IMR-90 (cell line): ENCODE results near the gene TOR1A. TPM values are rescaled to one million over a fixed set of nuclear protein-coding genes. Genes with fewer than 3 reads are reported as not detected.
A peak's percentile ranks its signal among the peaks of the same experiment; 100 is the strongest.

Experiments
- ATAC-seq: fragments of 200-7000 bp; cut with Tn5 transposase; 2 replicates; pipeline ENCODE4 v1.9.1; 2020; ENCODE audit warnings: low read depth, mild to moderate bottlenecking, moderate library complexity
- BruUV-seq: library from RNA; stranded (reverse); fragments of 400-500 nt; replicated peaks from 2 replicates; lab custom pipeline; 2021; lab: Mats Ljungman, UMichigan
- CTCF ChIA-PET: fragments of 300-600 bp; formaldehyde crosslinking; extraction: SDS; loops from one replicate; lab custom pipeline; 2021; ENCODE audit warnings: antibody characterized with exemption; lab: Yijun Ruan, JAX
- POLR2A ChIA-PET: fragments of 300-600 bp; sonication (Branson Sonifier 250); formaldehyde crosslinking; loops from one replicate; lab custom pipeline; 2022; ENCODE audit warnings: antibody characterized with exemption; ENCODE audit not compliant: unreplicated experiment; lab: Charles Lee
- DNase-seq: peaks from one replicate; pipeline ENCODE4 v3.0.0; 2013
- H2AFZ ChIP-seq: replicated peaks from 2 replicates; pipeline ENCODE3; 2013; ENCODE audit warnings: low read length, mild to moderate bottlenecking; ENCODE audit not compliant: poor library complexity
- H2AK5ac ChIP-seq: 2 replicates; pipeline ENCODE4 v1.6.1; 2013; ENCODE audit warnings: low read depth, low read length, inconsistent platforms
- H2AK9ac ChIP-seq: replicated peaks from 2 replicates; pipeline ENCODE3; 2013; ENCODE audit warnings: mild to moderate bottlenecking, low read depth, low read length, moderate library complexity; ENCODE audit not compliant: poor library complexity
- H2BK120ac ChIP-seq: 2 replicates; pipeline ENCODE4 v1.6.1; 2013; ENCODE audit warnings: low read depth, low read length, inconsistent platforms
- H2BK15ac ChIP-seq: 3 replicates; pipeline ENCODE4 v1.6.1; 2013; ENCODE audit warnings: low read depth, low read length, inconsistent platforms
- H2BK20ac ChIP-seq: 2 replicates; pipeline ENCODE4 v1.6.1; 2013; ENCODE audit warnings: low read depth, mild to moderate bottlenecking, inconsistent platforms, low read length, moderate library complexity
- H2BK5ac ChIP-seq: 2 replicates; pipeline ENCODE4 v1.6.1; 2013; ENCODE audit warnings: mild to moderate bottlenecking, low read depth, low read length, inconsistent platforms; ENCODE audit not compliant: poor library complexity, severe bottlenecking
- H3K14ac ChIP-seq: replicated peaks from 2 replicates; pipeline ENCODE4 v1.6.1; 2013; ENCODE audit warnings: low read depth, low read length, inconsistent platforms
- H3K18ac ChIP-seq: 2 replicates; pipeline ENCODE4 v1.6.1; 2013; ENCODE audit warnings: low read depth, low read length, control low read depth
- H3K23ac ChIP-seq: 2 replicates; pipeline ENCODE4 v1.6.1; 2013; ENCODE audit warnings: low read depth, low read length, inconsistent platforms
- H3K27ac ChIP-seq: 2 replicates; pipeline ENCODE4 v1.5.1; 2013; ENCODE audit warnings: mild to moderate bottlenecking, control low read depth, low read length; ENCODE audit not compliant: insufficient read depth
- H3K27me3 ChIP-seq: 2 replicates; pipeline ENCODE4 v1.6.1; 2013; ENCODE audit warnings: low read length; ENCODE audit not compliant: control insufficient read depth, insufficient read depth
- H3K36me3 ChIP-seq: 2 replicates; pipeline ENCODE4 v1.6.1; 2013; ENCODE audit warnings: low read length, mixed read lengths; ENCODE audit not compliant: control insufficient read depth, insufficient read depth
- H3K4ac ChIP-seq: 2 replicates; pipeline ENCODE4 v1.6.1; 2013; ENCODE audit warnings: low read depth, low read length, inconsistent platforms
- H3K4me1 ChIP-seq: 2 replicates; pipeline ENCODE4 v1.6.1; 2013; ENCODE audit warnings: low read length, mixed read lengths; ENCODE audit not compliant: control insufficient read depth, insufficient read depth
- H3K4me2 ChIP-seq: 2 replicates; pipeline ENCODE4 v1.6.1; 2013; ENCODE audit warnings: low read depth, mild to moderate bottlenecking, control low read depth, low read length, moderate library complexity
- H3K4me3 ChIP-seq: 2 replicates; pipeline ENCODE4 v1.5.1; 2013; ENCODE audit warnings: low read depth, mild to moderate bottlenecking, control low read depth, low read length, moderate library complexity; ENCODE audit not compliant: insufficient read depth
- H3K56ac ChIP-seq: 2 replicates; pipeline ENCODE4 v1.6.1; 2013; ENCODE audit warnings: low read length, inconsistent platforms; ENCODE audit not compliant: insufficient read depth; ENCODE audit errors: extremely low read depth
- H3K79me1 ChIP-seq, 2 experiments: 2 replicates each; pipeline ENCODE4 v1.6.1; 2013; ENCODE audit warnings: low read length in 2 of 2, inconsistent platforms in 1 of 2, low read depth in 1 of 2
- H3K9ac ChIP-seq: 2 replicates; pipeline ENCODE4 v1.6.1; 2013; ENCODE audit warnings: low read depth, low read length, control low read depth
- H3K9me1 ChIP-seq: 2 replicates; pipeline ENCODE4 v1.6.1; 2013; ENCODE audit warnings: low read length, inconsistent platforms; ENCODE audit not compliant: insufficient read depth
- H3K9me3 ChIP-seq: 2 replicates; pipeline ENCODE4 v1.6.1; 2013; ENCODE audit warnings: low read length; ENCODE audit not compliant: control insufficient read depth, insufficient read depth
- H4K20me1 ChIP-seq: 2 replicates; pipeline ENCODE4 v1.6.1; 2013; ENCODE audit warnings: low read length, inconsistent platforms; ENCODE audit not compliant: insufficient read depth
- H4K5ac ChIP-seq: 2 replicates; pipeline ENCODE4 v1.6.1; 2013; ENCODE audit warnings: mild to moderate bottlenecking, low read depth, low read length, control low read depth
- H4K8ac ChIP-seq, 2 experiments: 2 replicates each; pipeline ENCODE4 v1.6.1; 2013; ENCODE audit warnings: low read depth in 2 of 2, low read length in 2 of 2, control low read depth in 1 of 2, inconsistent platforms in 1 of 2
- H4K91ac ChIP-seq: 2 replicates; pipeline ENCODE4 v1.6.1; 2013; ENCODE audit warnings: low read depth, low read length, inconsistent platforms; ENCODE audit not compliant: insufficient read depth
- CHD1 ChIP-seq: IDR thresholded peaks from 2 replicates; pipeline ENCODE4 v1.6.1; 2012; ENCODE audit warnings: low read depth, low read length, improper control_type of control experiment
- CTCF ChIP-seq: conservative IDR thresholded peaks from 2 replicates; pipeline ENCODE4 v1.5.1; 2012; ENCODE audit warnings: mild to moderate bottlenecking, low read depth, low read length, improper control_type of control experiment
- MAFK ChIP-seq: IDR thresholded peaks from 2 replicates; pipeline ENCODE4 v1.6.1; 2012; ENCODE audit warnings: low read depth, low read length, improper control_type of control experiment
- WGBS, 2 experiments: methylation state at CpG; one replicate each; pipeline versions ENCODE4 v1.1.5 to v1.1.7; 2013; ENCODE audit warnings: missing lambda C conversion rate in 2 of 2; ENCODE audit not compliant: insufficient read length in 1 of 2; ENCODE audit errors: extremely low coverage in 2 of 2; 5-methylcytosine and 5-hydroxymethylcytosine counted together
- dilution Hi-C: fragments of 300-500 bp; cut with HindIII; formaldehyde crosslinking; loops from one replicate; pipeline ENCODE4 v1.14.3; 2018; ENCODE audit warnings: low sequenced_read_pairs; ENCODE audit not compliant: unreplicated experiment
- in situ Hi-C: fragments of 300-500 bp; cut with MboI; formaldehyde crosslinking; loops from 3 replicates; pipeline ENCODE4 v1.14.3; 2019; ENCODE audit warnings: low sequenced_read_pairs, inconsistent platforms, mixed read lengths
- intact Hi-C: fragments of 100-400 bp; cut with micrococcal nuclease; formaldehyde crosslinking; loops from 2 replicates; pipeline ENCODE4 v1.10.0; 2022
- polyA plus RNA-seq, 3 experiments: library from polyadenylated mRNA; depleted of rRNA; stranded (reverse); fragments of >200 nt; gene quantifications; 2 replicates each; pipeline ENCODE4 v1.2.3, GENCODE V29; 2012; ENCODE audit warnings: low replicate concordance in 1 of 3
- total RNA-seq: library from RNA; depleted of rRNA; stranded (reverse); fragments of >200 nt; gene quantifications from 2 replicates; pipeline ENCODE4 v1.2.3, GENCODE V29; 2012

Gene TOR1A
- total and polyA plus RNA-seq, 2 of the 4 experiments (the other 2 are of a cell fraction): 27.1 to 74.2 TPM

DNA sequence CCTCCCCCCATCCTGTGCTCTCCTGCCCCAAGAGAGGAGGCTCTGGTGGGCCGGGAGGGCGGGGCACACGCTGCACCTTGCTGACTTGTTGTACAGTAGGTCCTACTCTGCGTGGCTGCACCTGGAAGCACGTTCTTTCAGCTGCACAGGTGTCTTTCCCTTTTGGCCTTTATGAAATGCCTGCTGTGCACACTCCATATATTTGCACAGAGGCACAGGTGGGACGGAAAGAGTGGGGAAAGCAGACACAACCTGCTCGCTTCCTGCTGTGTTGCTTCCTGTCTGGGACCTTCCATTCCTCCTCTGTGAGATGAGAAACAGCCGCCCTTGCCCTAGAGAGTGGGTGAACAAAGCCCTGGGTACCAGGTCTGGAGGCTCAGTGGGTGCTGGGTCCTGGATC is 16.1 kb upstream of the TOR1A start:
- Histone ChIP-seq H2BK15ac (no peak overlapping the region), H2AFZ (peak overlapping the region; percentile 48), H3K27ac (no peak overlapping the region), H4K91ac (no peak overlapping the region), H2AK9ac (no peak overlapping the region), H3K9me1 (peaks cover 14% of the 10 kb centered on the region), H3K27me3 (no peaks in the 10 kb centered on the region), H3K56ac (no peak overlapping the region), H2BK20ac (no peak overlapping the region), H4K8ac (no peak overlapping the region), H3K4ac (no peak overlapping the region), H3K23ac (no peak overlapping the region), H3K9ac (no peak overlapping the region), H4K20me1 (peaks cover 16% of the 10 kb centered on the region), H3K79me1 (peaks cover 32 to 58% of the 10 kb centered on the region in 2 experiments), H3K14ac (no peak overlapping the region), H3K18ac (no peak overlapping the region), H3K4me3 (no peak overlapping the region), H2AK5ac (no peak overlapping the region), H3K36me3 (peaks cover 7% of the 10 kb centered on the region), H2BK120ac (no peak overlapping the region), H2BK5ac (no peak overlapping the region), H3K4me1 (peaks cover 13% of the 10 kb centered on the region), H3K9me3 (no peaks in the 10 kb centered on the region), H4K5ac (no peak overlapping the region), H3K4me2 (no peak overlapping the region)
- TF ChIP-seq MAFK (no peak), CTCF (no peak), CHD1 (no peak)
- 100% methylated on average over 1 of the region's 8 CpGs; no CpG with 5 or more reads in 1 of the 2 experiments for WGBS, 2 experiments
- no TSS peak for BruUV-seq
- DNase-seq (no peak), ATAC-seq (no peak)
- CTCF ChIA-PET: no interaction called here
- intact Hi-C loops (no loop called here), dilution Hi-C loops (no loop called here), in situ Hi-C loops (no loop called here)
- POLR2A ChIA-PET: interaction anchor here (0.7 kb wide), 1 partner anchor 48 kb away, joined by 12 read pairs; no protein-coding TSS in a partner anchor
